GM21447 (cell line): Measurements from ENCODE around the gene EDC3.

Experiments used
- ATAC-seq: cut with Tn5 transposase; IDR thresholded peaks from one replicate; pipeline ENCODE4 v1.9.1; 2021; ENCODE audit not compliant: unreplicated experiment

EDC3 gene

GRCh38 chr15:74626752-74627692, 68.8 kb downstream of the EDC3 start:
- ATAC-seq = no peak

- no peak for ATAC-seq
Observed at GRCh38 chr15:74626336-74626735, 69.5 kb downstream of the EDC3 start.

- ATAC-seq = no peak
Observed at GRCh38 chr15:74625693-74626092, 70.1 kb downstream of the EDC3 start.

GRCh38 chr15:74624020-74624602, 71.7 kb downstream of the EDC3 start:
- no peak for ATAC-seq

GRCh38 chr15:74622758-74623157, 73.1 kb downstream of the EDC3 start:
- no peak for ATAC-seq

- ATAC-seq = no peak
Observed at GRCh38 chr15:74621936-74622335, 73.9 kb downstream of the EDC3 start.

GRCh38 chr15:74621546-74621920, 74.3 kb downstream of the EDC3 start:
- ATAC-seq = no peak

GRCh38 chr15:74620636-74621545, 74.9 kb downstream of the EDC3 start:
- ATAC-seq = no peak

- ATAC-seq = no peak
Observed at GRCh38 chr15:74619916-74620635, 75.7 kb downstream of the EDC3 start.

GRCh38 chr15:74618841-74619596, 76.8 kb downstream of the EDC3 start:
- ATAC-seq = no peak

- no peak for ATAC-seq
Observed at GRCh38 chr15:74616996-74617395, 78.8 kb downstream of the EDC3 start.

- ATAC-seq = no peak
Observed at GRCh38 chr15:74616366-74616939, 79.4 kb downstream of the EDC3 start.

- peak; percentile 67 for ATAC-seq
Observed at GRCh38 chr15:74615508-74616365, 80.1 kb downstream of the EDC3 start, which contains the start of gene CLK3. Gene CLK3 (plus strand): TSS chr15:74615836. CDS start chr15:74619197, 3,361 bp downstream.

GRCh38 chr15:74614744-74615507, 80.9 kb downstream of the EDC3 start:
- ATAC-seq = peak; percentile 42

GRCh38 chr15:74613953-74614743, 81.7 kb downstream of the EDC3 start:
- ATAC-seq = no peak

GRCh38 chr15:74613089-74613952, 82.5 kb downstream of the EDC3 start:
- no peak for ATAC-seq
